ENCODE measurements around the gene FAM118B.

DNA sequence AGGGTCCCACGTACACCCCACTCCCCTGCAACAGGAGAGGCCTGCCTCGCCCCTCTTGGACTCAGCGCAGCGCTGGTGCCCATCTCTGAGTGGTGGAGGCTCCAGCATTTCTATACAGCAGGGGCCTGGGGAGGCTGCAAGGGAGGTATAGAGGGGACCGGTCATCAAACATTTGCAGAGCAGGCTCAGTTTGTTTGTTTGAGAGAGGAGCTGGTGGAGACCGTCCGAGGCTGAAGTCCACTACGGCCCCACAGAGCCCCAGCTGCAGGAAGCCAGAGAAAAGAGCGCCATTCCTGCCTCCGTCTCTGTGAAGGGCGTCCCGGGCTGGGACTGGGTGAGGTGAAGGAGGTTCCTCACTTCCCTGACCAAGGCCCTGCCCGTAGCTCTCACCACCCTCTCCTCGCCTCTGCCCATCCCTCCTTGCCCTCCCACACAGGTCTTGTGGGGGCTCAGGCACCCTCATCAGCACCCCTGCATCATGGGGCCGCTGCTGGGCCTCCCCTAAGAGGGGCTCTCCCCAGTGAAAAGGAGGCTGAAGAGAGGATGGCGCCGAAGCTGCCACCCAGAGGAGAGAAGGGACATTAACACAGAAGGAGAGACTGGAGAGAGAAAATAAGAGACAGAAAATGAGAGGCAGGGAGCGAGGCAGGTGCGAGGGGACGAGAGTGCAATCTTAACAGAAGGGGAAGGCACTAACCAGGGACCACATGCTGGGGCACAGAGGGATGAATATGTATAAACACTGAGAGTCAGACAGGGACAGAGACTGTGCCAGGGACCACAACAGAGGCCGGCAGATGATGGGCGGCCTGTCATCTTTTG is 24.7 kb upstream of the FAM118B start:
- TF ChIP-seq EZH2 (IDR thresholded peaks at IDR 0.05; ENCODE audit: borderline replicate concordance, low read length) (no peak), CTCF (IDR thresholded peaks at IDR 0.05; ENCODE audit: low read length) (peak; percentile 18)
